Peyer's patch (tissue), 4 donors: ENCODE measurements around the gene DLGAP1.

Source experiments
- POLR2A ChIP-seq, 2 donors: fragments of 450-650 bp; IDR thresholded peaks; one replicate each; pipeline ENCODE4 v1.5.1; 2017; ENCODE audit warnings: antibody characterized with exemption in 2 of 2, mild to moderate bottlenecking in 2 of 2, moderate library complexity in 2 of 2
- TF ChIP-seq, protein P1 (sequence below), 6 experiments: fragments of 450-650 bp in 4 of 6; fragments of 200-600 bp in 2 of 6; sonication (generic) in 1 of 6; IDR thresholded peaks; one replicate each; pipeline ENCODE4 v1.5.1; 2017 to 2019; ENCODE audit warnings: antibody characterized with exemption in 6 of 6, mild to moderate bottlenecking in 3 of 6, moderate library complexity in 1 of 6

DNA sequence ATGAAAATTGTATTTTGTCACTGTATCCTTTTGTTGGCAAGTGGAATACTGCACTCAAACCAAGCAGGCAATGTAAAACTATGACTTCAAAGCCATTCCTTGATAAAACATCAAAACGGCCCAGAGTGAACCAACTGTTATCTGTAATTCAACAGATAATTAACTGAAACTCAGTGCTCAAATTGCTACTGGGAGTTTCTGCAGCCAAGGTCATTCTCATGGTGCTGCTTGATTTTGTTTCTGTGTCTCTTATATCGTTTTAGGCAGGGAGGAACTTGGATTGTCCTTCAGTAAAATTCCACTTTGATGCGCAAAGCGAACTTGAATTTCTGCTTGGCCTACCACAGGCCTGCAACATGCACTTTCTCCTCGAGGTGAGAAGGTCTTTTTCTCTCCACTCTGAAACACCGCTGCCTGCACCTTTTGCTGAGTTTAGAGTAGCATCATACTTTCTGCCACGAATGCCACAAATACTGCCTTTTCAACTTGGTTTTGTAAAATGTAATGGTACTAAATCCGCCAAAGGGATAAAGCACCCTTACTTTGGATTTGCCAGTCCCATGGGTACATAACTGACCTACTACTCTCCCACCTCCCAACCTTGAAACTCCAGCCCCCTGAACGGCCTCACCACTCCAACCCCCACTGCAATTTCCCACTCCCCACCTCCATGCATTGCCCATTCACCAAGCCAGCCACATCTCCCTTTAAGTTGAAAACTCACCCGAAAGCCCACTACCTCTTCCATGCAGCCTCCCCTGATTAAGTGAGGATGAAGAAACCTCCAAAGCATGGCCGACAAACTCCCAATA is 800.5 kb downstream of the DLGAP1 start:
- TF ChIP-seq, protein P1, sequence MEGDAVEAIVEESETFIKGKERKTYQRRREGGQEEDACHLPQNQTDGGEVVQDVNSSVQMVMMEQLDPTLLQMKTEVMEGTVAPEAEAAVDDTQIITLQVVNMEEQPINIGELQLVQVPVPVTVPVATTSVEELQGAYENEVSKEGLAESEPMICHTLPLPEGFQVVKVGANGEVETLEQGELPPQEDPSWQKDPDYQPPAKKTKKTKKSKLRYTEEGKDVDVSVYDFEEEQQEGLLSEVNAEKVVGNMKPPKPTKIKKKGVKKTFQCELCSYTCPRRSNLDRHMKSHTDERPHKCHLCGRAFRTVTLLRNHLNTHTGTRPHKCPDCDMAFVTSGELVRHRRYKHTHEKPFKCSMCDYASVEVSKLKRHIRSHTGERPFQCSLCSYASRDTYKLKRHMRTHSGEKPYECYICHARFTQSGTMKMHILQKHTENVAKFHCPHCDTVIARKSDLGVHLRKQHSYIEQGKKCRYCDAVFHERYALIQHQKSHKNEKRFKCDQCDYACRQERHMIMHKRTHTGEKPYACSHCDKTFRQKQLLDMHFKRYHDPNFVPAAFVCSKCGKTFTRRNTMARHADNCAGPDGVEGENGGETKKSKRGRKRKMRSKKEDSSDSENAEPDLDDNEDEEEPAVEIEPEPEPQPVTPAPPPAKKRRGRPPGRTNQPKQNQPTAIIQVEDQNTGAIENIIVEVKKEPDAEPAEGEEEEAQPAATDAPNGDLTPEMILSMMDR (IDR thresholded peaks at IDR 0.05) = no peak
- no peak for TF ChIP-seq POLR2A (IDR thresholded peaks at IDR 0.05)
